Measurements from ENCODE around the gene CNPPD1.

The CNPPD1 gene

DNA sequence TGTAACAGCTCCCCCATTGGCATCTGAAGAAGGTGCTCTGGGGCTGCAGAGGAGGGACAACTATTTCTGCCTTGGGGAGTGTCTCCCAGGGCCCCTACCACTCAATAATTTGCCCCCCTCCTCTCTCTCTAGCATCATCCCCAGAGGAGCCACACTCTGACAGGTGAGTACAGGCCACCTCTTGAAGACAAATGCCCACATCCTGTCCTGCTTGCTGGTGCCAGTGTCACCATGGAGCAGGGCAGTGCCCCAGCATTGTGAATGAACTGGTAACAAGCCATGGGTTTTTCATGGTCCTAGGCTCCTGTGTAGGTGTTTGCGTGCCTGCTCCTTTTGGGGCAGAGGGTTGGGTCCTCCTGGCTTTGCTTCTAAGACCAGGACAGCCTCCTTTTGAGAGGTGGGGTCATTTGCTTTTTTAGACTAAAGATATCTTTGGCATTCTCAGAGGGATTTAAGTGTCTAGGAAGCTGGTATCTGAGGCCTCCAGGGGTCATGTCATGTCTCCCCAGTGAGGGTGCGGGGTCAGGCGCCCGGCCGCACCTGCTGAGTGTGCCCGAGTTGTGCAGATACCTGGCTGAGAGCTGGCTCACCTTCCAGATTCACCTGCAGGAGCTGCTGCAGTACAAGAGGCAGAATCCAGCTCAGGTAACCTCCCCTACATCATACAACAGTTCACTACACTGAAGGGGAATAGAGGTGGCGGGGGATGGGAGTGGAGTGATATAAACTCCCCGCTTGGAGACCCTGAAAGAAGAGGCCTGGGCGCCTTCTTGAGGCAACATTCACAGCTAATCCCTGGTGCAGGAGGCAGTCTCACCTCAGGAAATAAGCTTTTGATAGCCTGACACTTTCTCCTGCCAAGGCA, 3.1 kb upstream of the CNPPD1 start:
- no peak for TF ChIP-seq POLR2A (IDR thresholded peaks at IDR 0.05; ENCODE audit: low read depth, low read length)
- no peak for TF ChIP-seq POU2F2 (IDR thresholded peaks at IDR 0.05; ENCODE audit: low read depth, low read length)
- no peak for TF ChIP-seq SPI1 (IDR thresholded peaks at IDR 0.05; ENCODE audit: low read depth, low read length)
- no peak for TF ChIP-seq PAX5 (IDR thresholded peaks at IDR 0.05; ENCODE audit: insufficient read depth, low read length, severe bottlenecking)
- TF ChIP-seq TAF1 (IDR thresholded peaks at IDR 0.05; ENCODE audit: low read depth, low read length) = no peak
- TF ChIP-seq POLR2AphosphoS5 (IDR thresholded peaks at IDR 0.05; ENCODE audit: low read depth, low read length) = no peak
- DNase-seq (ENCODE audit: insufficient read length, low spot score) (no peak), FAIRE-seq (no peak)

DNA sequence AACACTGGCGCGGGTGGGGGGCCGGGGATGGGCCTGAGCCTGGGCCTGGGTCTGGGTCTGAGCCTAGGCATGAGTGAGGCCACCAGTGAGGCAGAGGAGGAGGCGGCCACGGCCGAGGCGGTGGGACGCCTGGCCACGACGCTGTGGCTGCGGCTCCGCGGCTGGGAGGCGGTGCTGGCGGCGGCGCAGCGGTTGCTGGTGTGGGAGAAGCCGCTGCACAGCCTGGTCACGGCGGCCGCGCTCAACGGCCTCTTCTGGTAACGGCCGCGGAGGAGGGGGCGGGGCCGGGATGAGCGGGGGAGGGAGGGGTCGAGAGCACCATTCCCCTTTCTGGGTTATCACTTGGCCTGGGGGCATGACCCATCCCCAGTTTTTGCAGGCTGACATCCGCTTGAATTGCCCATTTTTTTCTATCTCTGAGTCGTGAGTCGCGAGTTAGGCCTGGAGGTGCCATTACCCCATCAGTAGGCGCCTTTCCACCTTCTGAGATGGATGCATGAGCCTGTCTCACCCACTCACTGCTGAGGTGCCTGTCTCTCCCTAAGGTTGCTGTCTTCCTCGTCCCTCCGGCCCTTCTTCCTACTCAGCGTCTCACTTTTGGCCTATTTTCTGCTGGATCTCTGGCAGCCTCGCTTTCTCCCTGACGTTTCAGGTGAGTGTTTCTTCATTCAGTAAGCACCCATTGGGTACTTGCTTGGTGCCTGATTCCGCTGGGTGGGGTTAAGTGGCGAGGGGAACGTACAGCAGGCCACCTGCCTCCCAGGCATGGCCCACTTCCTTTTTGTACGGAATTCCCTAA, 1.9 kb upstream of the CNPPD1 start:
- TF ChIP-seq POLR2AphosphoS5 (IDR thresholded peaks at IDR 0.05; ENCODE audit: low read depth, low read length) (no peak), TAF1 (IDR thresholded peaks at IDR 0.05; ENCODE audit: low read depth, low read length) (no peak), SPI1 (IDR thresholded peaks at IDR 0.05; ENCODE audit: low read depth, low read length) (peak; percentile 25; the same call in 1 of the 2 replicates), PAX5 (IDR thresholded peaks at IDR 0.05; ENCODE audit: insufficient read depth, low read length, severe bottlenecking) (no peak)
- DNase-seq (ENCODE audit: insufficient read length, low spot score) (no peak), FAIRE-seq (no peak)

DNA sequence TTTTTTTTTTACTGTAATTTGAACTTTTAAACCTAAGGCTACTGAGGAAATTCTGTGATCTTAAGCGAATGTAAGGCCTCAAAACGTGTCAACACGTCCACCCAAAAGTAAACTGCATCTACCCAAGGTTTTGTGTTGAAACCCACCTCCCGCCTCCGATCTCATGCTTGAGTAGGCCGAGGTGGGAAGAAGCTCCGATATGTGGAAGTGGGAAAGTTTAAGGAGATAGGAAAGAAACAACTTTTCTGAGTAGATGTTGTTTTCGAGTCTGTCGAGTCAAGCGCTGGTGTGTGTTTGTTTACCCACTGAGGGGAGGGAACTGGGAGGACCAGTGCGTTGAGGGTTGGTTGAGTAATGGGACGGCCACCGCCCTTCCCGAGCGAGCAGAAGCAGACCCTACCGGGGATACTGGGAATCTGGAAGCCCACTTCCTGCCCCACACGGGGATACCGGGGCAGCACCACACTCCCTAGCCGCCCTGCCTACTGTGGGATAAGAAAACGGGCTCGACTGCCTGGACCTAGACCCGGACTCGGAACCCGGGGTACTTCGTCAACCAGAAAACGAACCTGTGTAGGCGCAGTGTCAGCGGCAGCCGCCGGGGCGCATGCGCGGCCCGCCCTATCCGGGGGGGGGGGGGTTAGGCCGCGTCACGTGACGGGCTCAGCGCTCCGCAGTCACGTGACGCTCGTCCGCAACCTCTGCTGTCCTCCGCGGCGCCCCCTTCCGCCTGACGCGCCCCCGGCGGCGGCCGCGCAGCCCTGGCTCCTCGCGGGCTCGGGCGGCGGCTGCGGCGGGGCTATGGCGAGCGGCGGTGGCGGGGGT, 1.0 kb upstream of the CNPPD1 start, which contains the start of gene RETREG2:
Gene RETREG2 (plus strand): TSS at position 724 of the 825 bp plus-strand sequence. CDS start 78 bp downstream, at position 802.
- FAIRE-seq (peak; percentile 99), DNase-seq (ENCODE audit: insufficient read length, low spot score) (peak; percentile 97)
- peak; percentile 67 for TF ChIP-seq TAF1 (IDR thresholded peaks at IDR 0.05; ENCODE audit: low read depth, low read length)
- TF ChIP-seq PAX5 (IDR thresholded peaks at IDR 0.05; ENCODE audit: insufficient read depth, low read length, severe bottlenecking) = no peak
- TF ChIP-seq SPI1 (IDR thresholded peaks at IDR 0.05; ENCODE audit: low read depth, low read length) = peak; percentile 72
- no peak for TF ChIP-seq POU2F2 (IDR thresholded peaks at IDR 0.05; ENCODE audit: low read depth, low read length)
- TF ChIP-seq POLR2A (IDR thresholded peaks at IDR 0.05; ENCODE audit: low read depth, low read length) = peak; percentile 82
- peak; percentile 81 for TF ChIP-seq POLR2AphosphoS5 (IDR thresholded peaks at IDR 0.05; ENCODE audit: low read depth, low read length)

DNA sequence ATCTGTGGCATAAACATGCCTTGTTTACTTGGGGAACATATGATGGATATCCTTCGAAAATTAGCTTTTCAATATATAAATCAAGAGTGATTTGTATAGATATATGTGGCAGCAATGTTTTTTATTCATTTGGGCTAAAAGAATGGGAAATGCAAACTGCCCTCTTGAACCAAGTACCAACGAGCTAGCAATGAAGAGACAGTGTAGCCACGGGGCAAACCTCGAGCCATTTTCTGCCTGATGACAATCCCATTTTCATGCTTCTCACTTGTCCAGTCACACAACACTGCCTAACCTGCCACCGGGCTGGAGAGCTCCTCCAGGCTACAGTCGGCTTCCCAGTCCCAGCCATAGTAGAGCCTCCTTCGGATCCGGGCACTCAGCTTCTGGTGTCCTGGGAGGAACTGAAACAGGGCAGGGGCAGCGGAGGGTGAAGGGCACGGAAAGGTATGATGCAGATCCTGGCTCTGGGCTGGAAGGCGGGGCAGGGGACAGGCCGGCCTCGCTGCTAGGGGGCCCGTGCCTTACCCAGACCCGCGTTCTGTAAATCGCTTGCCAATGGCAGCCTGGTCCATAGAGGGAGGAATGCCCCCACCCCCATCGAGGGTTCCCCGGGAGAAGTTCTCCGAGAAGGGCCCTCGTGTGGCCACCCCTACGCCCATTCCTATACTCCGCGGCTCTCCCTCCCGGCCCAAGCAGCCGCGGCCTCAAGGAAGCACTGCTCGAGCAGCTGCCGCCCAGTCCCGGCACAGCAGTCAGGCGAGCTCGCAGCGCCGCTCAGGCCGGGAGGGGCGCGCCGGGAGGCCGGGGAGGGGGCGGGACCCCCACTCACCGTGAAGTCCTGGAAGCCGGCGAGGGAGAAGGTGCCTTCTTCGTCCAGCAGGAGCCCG, 552 bp downstream of the CNPPD1 start:
- DNase-seq (ENCODE audit: insufficient read length, low spot score) (no peak), FAIRE-seq (peak; percentile 77)
- TF ChIP-seq POU2F2 (IDR thresholded peaks at IDR 0.05; ENCODE audit: low read depth, low read length) (no peak), SPI1 (IDR thresholded peaks at IDR 0.05; ENCODE audit: low read depth, low read length) (peak; percentile 92), PAX5 (IDR thresholded peaks at IDR 0.05; ENCODE audit: insufficient read depth, low read length, severe bottlenecking) (peak; percentile 67)

DNA sequence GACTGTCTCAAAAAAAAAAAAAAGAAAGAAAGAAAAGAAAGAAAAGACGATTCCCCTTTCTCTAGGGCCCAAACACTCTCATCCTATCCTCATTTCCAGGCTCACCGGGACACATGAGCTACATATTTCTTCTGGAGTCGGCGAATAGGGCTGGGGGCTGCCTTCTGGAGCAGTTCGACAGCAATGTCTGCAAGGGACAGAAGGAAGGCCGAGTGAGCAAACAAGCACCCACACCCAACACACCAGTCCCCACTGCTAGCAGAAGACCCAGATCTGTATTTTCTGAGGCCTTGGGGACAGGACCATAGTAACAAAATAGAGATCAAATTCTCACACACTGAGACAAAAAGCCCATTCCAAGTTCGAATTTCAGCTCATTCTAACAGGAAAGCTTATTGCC, 1.2 kb downstream of the CNPPD1 start:
- FAIRE-seq = no peak
- DNase-seq (ENCODE audit: insufficient read length, low spot score) = no peak
- TF ChIP-seq SPI1 (IDR thresholded peaks at IDR 0.05; ENCODE audit: low read depth, low read length) = no peak
- no peak for TF ChIP-seq PAX5 (IDR thresholded peaks at IDR 0.05; ENCODE audit: insufficient read depth, low read length, severe bottlenecking)
- no peak for TF ChIP-seq POLR2A (IDR thresholded peaks at IDR 0.05; ENCODE audit: low read depth, low read length)
- no peak for TF ChIP-seq POU2F2 (IDR thresholded peaks at IDR 0.05; ENCODE audit: low read depth, low read length)
- TF ChIP-seq TAF1 (IDR thresholded peaks at IDR 0.05; ENCODE audit: low read depth, low read length) = no peak
- TF ChIP-seq POLR2AphosphoS5 (IDR thresholded peaks at IDR 0.05; ENCODE audit: low read depth, low read length) = no peak

DNA sequence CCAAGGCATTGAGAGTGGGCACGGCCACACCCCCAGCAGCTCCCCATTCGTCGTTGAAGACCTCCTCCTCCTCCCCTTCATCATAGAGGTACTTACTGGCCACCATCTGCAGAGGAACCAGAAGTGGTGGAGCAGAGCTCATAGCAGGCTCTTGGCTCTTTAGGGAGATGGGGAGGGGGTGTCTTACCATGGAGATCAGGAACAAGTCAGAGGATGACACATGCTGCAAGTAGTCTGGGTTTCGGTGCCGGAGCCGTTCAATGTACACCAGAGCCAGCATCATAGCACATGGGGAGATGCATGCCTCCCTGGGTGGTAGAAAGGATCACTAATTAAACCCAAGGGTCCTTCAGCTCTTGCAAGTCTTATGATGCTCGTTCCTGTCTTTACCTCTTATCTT, 1.9 kb downstream of the CNPPD1 start:
- FAIRE-seq (no peak), DNase-seq (ENCODE audit: insufficient read length, low spot score) (no peak)
- TF ChIP-seq SPI1 (IDR thresholded peaks at IDR 0.05; ENCODE audit: low read depth, low read length) = no peak
- no peak for TF ChIP-seq POU2F2 (IDR thresholded peaks at IDR 0.05; ENCODE audit: low read depth, low read length)

DNA sequence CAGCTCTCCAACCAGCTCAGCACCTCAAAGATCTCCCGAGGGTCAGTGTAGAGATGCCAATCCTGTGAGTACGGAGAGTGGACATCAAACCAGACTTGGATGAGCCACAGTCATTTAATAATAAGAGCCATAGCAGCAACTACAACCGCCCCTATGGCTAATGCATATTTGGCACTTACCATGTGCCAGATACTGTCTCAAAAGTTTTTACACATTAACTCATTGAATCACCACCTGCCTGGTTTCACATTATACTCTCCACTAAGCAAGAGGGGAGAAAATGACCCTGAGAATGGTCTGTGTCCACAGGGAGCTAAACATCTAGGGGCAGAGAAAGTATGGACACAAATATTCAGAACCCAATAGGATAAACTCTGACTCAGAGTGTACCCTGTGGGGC, 2.6 kb downstream of the CNPPD1 start:
- no peak for FAIRE-seq
- no peak for TF ChIP-seq POLR2A (IDR thresholded peaks at IDR 0.05; ENCODE audit: low read depth, low read length)
- TF ChIP-seq POU2F2 (IDR thresholded peaks at IDR 0.05; ENCODE audit: low read depth, low read length) = no peak
- no peak for TF ChIP-seq TAF1 (IDR thresholded peaks at IDR 0.05; ENCODE audit: low read depth, low read length)
- TF ChIP-seq PAX5 (IDR thresholded peaks at IDR 0.05; ENCODE audit: insufficient read depth, low read length, severe bottlenecking) = no peak
- no peak for TF ChIP-seq POLR2AphosphoS5 (IDR thresholded peaks at IDR 0.05; ENCODE audit: low read depth, low read length)
- TF ChIP-seq SPI1 (IDR thresholded peaks at IDR 0.05; ENCODE audit: low read depth, low read length) = no peak

DNA sequence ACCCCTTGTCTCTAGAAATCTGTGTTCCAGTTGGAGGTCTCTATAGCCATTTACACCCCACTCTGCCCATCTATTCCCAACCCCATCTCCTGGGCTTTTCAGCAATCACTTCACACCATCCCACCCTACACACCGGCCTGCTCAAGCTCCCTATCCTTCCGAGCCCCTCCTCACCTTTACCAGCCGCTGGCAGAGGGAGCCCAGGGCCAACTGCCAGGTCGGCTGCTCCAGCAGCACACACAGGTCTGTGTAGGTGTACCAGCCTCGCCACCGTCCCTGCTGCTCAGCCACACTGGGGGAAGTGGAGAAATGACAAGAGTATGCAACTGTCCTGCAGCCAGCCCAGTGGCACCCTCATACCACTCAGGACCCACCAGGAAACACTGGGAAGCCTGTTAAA, 3.5 kb downstream of the CNPPD1 start:
- FAIRE-seq = no peak
- no peak for DNase-seq (ENCODE audit: insufficient read length, low spot score)
- no peak for TF ChIP-seq PAX5 (IDR thresholded peaks at IDR 0.05; ENCODE audit: insufficient read depth, low read length, severe bottlenecking)
- TF ChIP-seq TAF1 (IDR thresholded peaks at IDR 0.05; ENCODE audit: low read depth, low read length) = no peak
- no peak for TF ChIP-seq POLR2AphosphoS5 (IDR thresholded peaks at IDR 0.05; ENCODE audit: low read depth, low read length)
- no peak for TF ChIP-seq POLR2A (IDR thresholded peaks at IDR 0.05; ENCODE audit: low read depth, low read length)
- no peak for TF ChIP-seq SPI1 (IDR thresholded peaks at IDR 0.05; ENCODE audit: low read depth, low read length)
- no peak for TF ChIP-seq POU2F2 (IDR thresholded peaks at IDR 0.05; ENCODE audit: low read depth, low read length)

More for the DNA sequence above, 2.6 kb downstream of the CNPPD1 start:
- DNase-seq (ENCODE audit: insufficient read length, low spot score) = no peak

All from GM12891 (cell line).